ACC112 (cell line): ENCODE measurements around the gene ATG5.
A peak's percentile ranks its signal among the peaks of the same experiment; 100 is the strongest.

Experiments
- H2AFZ ChIP-seq: fragments of 200-600 bp; sonication (generic); one replicate; pipeline ENCODE4 v1.6.0; 2017; ENCODE audit warnings: antibody characterized with exemption, low read length; ENCODE audit not compliant: unreplicated experiment
- H3K27ac ChIP-seq: fragments of 200-600 bp; sonication (generic); 2 replicates; pipeline ENCODE4 v1.5.1; 2014; ENCODE audit warnings: low read depth, mild to moderate bottlenecking, antibody characterized with exemption, low read length, moderate library complexity
- H3K27me3 ChIP-seq: fragments of 200-600 bp; sonication (generic); 2 replicates; pipeline ENCODE4 v1.6.1; 2014; ENCODE audit warnings: mild to moderate bottlenecking, antibody characterized with exemption, low read length, moderate library complexity, mixed read lengths; ENCODE audit not compliant: insufficient read depth
- H3K36me3 ChIP-seq: fragments of 200-600 bp; sonication (generic); 2 replicates; pipeline ENCODE4 v1.6.1; 2016; ENCODE audit warnings: mild to moderate bottlenecking, antibody characterized with exemption, low read length, moderate library complexity, mixed read lengths; ENCODE audit not compliant: insufficient read depth
- H3K4me1 ChIP-seq: fragments of 200-600 bp; sonication (generic); one replicate; pipeline ENCODE4 v1.6.1; 2016; ENCODE audit warnings: low read length, mixed read lengths; ENCODE audit not compliant: insufficient read depth, unreplicated experiment, control insufficient read depth
- H3K4me3 ChIP-seq: fragments of 200-600 bp; sonication (generic); 2 replicates; pipeline ENCODE4 v1.5.1; 2014; ENCODE audit warnings: mild to moderate bottlenecking, low read depth, low read length
- H3K79me2 ChIP-seq: fragments of 200-600 bp; sonication (generic); one replicate; pipeline ENCODE4 v1.6.0; 2016; ENCODE audit warnings: low read length; ENCODE audit not compliant: control insufficient read depth, unreplicated experiment, insufficient read depth

Gene ATG5

GRCh38 chr6:106325336-106326178 is at the start of gene ATG5:
Gene ATG5 (minus strand): TSS chr6:106325760. CDS start chr6:106316208, 9,552 bp downstream.
- no peaks in the 10 kb centered on the region for H3K36me3 ChIP-seq
- H3K27me3 ChIP-seq, result 0 out of 2 replicates have a peak, but pooled peaks cover 3% of the 10 kb centered on the region
- peak within 1 kb of the TSS; percentile 99 for H2AFZ ChIP-seq
- H3K27ac ChIP-seq, result peak within 1 kb of the TSS; percentile 78
- peaks cover 42% of the 10 kb centered on the region for H3K79me2 ChIP-seq
- peak within 1 kb of the TSS; percentile 94 for H3K4me3 ChIP-seq
- H3K4me1 ChIP-seq, result peaks cover 8% of the 10 kb centered on the region

DNA sequence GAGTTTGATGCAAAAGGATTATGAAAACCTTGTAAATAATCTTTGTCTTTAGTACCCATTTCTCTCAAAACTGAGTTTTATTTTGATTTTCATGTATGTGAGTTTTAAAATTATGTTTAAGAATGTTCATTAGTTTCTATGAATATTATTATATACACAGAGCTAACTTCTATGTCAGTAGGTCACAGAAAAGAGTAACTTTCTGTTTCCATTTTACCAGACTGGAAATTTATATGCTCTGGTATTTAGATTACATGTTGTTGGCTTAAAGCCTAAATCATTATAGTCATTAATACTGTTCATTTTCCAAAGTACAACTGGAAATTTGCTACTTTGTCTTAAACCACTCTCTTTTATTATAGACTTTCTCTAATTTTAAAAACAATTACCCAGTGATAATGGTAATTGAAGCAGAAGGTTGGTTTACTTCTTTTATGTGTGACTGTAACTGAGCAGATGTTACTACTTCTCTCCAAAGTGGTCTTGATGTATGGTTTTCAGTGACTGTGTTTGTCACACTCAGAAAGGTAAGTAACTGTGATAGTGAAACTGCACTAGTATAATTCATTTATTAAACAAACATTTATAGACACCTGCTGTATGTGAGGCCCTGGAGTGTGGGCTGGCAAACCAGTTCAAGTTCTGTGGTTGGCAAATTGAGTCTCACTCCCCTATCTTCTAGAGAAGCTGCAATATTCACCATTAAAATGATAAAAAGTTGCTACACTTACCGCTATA is 48.1 kb upstream of the ATG5 start:
- Histone ChIP-seq H3K4me3 (no peak overlapping the region), H3K79me2 (no peaks in the 10 kb centered on the region), H3K4me1 (no peaks in the 10 kb centered on the region)

GRCh38 chr6:106372838-106373501 is 47.4 kb upstream of the ATG5 start:
- Histone ChIP-seq H3K36me3 (no peaks in the 10 kb centered on the region), H3K79me2 (no peaks in the 10 kb centered on the region), H3K4me1 (no peaks in the 10 kb centered on the region), H3K4me3 (no peak overlapping the region), H3K27ac (no peak overlapping the region), H3K27me3 (no peaks in the 10 kb centered on the region), H2AFZ (no peak overlapping the region)

More for the DNA sequence above, 48.1 kb upstream of the ATG5 start:
- no peak overlapping the region for H2AFZ ChIP-seq
- no peaks in the 10 kb centered on the region for H3K27me3 ChIP-seq
- no peaks in the 10 kb centered on the region for H3K36me3 ChIP-seq
- no peak overlapping the region for H3K27ac ChIP-seq

DNA sequence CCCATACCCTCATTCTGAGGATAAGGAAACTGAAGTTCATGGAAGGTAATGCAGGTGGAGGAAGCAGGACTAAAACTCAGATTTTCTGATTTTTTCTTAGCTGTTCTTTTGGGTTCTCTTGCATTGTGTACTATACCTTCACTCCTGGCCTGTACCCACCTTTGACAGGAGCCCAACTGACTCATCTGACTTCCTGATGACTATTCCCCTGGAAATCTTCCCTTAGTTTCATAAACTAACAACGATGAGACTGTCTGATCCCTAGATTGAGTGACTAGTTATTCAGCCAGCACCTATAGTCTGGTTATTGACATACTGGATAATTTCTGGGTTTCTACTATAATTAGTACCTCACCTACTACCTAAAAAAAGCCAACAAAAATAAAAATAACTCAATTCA is 45.1 kb upstream of the ATG5 start:
- no peak overlapping the region for H3K4me3 ChIP-seq
- H3K27ac ChIP-seq, result no peak overlapping the region
- no peaks in the 10 kb centered on the region for H3K36me3 ChIP-seq
- no peaks in the 10 kb centered on the region for H3K4me1 ChIP-seq
- H3K79me2 ChIP-seq, result no peaks in the 10 kb centered on the region
- no peaks in the 10 kb centered on the region for H3K27me3 ChIP-seq
- no peak overlapping the region for H2AFZ ChIP-seq

GRCh38 chr6:106369739-106370138 is 44.2 kb upstream of the ATG5 start:
- H3K27ac ChIP-seq, result no peak overlapping the region
- H3K27me3 ChIP-seq, result no peaks in the 10 kb centered on the region
- H3K4me1 ChIP-seq, result no peaks in the 10 kb centered on the region
- no peak overlapping the region for H3K4me3 ChIP-seq
- no peak overlapping the region for H2AFZ ChIP-seq
- H3K79me2 ChIP-seq, result no peaks in the 10 kb centered on the region
- H3K36me3 ChIP-seq, result no peaks in the 10 kb centered on the region

GRCh38 chr6:106363401-106364138 is 38.0 kb upstream of the ATG5 start:
- Histone ChIP-seq H2AFZ (no peak overlapping the region), H3K36me3 (no peaks in the 10 kb centered on the region), H3K27me3 (peaks cover 24% of the 10 kb centered on the region), H3K27ac (no peak overlapping the region), H3K79me2 (no peaks in the 10 kb centered on the region), H3K4me1 (peaks cover 5% of the 10 kb centered on the region), H3K4me3 (no peak overlapping the region)

- Histone ChIP-seq H3K79me2 (no peaks in the 10 kb centered on the region), H3K27me3 (peaks cover 33% of the 10 kb centered on the region), H3K27ac (no peak overlapping the region), H2AFZ (peak overlapping the region; percentile 63), H3K4me1 (peaks cover 5% of the 10 kb centered on the region), H3K4me3 (peak overlapping the region; percentile 72), H3K36me3 (no peaks in the 10 kb centered on the region)
These were observed 35.5 kb upstream of the ATG5 start for GRCh38 chr6:106360989-106361430.

GRCh38 chr6:106360410-106360988 is 34.9 kb upstream of the ATG5 start, which contains the start of gene CRYBG1:
Gene CRYBG1 (plus strand): TSS chr6:106360717. CDS start chr6:106360909, 192 bp downstream.
- Histone ChIP-seq H3K27me3 (peaks cover 37% of the 10 kb centered on the region), H3K36me3 (no peaks in the 10 kb centered on the region), H3K4me3 (peak within 1 kb of the TSS; percentile 72), H2AFZ (peak within 1 kb of the TSS; percentile 63), H3K79me2 (no peaks in the 10 kb centered on the region), H3K27ac (no peak within 1 kb of the TSS), H3K4me1 (peaks cover 5% of the 10 kb centered on the region)

- peaks cover 5% of the 10 kb centered on the region for H3K4me1 ChIP-seq
- no peaks in the 10 kb centered on the region for H3K36me3 ChIP-seq
- H3K27me3 ChIP-seq, result peaks cover 37% of the 10 kb centered on the region
- peak overlapping the region; percentile 72 for H3K4me3 ChIP-seq
- peak overlapping the region; percentile 61 for H2AFZ ChIP-seq
- no peaks in the 10 kb centered on the region for H3K79me2 ChIP-seq
- no peak overlapping the region for H3K27ac ChIP-seq
These were observed 34.4 kb upstream of the ATG5 start for GRCh38 chr6:106359959-106360409.
